ENCODE measurements around the gene COMT.

DNA sequence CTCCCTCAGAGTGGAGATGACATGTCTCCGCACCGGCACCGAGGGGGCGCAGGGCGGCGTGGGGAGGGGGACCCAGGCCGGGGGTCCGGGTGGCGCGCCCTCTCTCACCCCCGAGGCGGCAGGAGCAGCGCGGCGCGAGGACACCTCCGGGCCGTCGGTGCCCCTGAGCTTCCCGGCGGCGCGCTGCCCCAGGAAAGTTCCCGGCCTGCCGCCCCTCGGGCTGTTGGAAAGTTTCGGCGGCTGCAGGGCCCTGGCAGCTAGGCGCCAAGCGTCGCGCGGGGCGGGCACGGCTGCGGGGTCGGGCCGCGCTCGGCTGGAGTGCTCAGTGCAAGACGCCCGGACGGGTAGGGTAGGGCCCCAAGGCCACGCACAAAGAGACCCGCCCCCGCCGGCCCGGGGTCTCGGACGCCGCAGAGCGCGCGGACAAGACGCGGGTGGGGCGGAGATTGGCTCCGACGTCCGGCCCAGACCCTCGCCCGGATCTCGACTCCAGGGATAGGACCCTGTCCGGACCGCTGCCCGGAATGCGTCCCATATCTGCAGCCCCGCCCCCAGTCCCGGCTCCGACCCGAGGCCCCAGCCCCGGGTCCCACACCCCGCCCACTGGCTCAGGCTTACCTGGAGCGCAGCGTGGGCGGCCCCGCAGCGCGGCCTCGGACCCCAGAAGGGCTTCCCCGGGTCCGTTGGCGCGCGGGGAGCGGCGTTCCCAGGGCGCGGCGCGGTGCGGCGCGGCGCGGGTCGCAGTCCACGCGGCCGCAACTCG lies 74.6 kb downstream of the COMT start:
- TF ChIP-seq, protein P1, sequence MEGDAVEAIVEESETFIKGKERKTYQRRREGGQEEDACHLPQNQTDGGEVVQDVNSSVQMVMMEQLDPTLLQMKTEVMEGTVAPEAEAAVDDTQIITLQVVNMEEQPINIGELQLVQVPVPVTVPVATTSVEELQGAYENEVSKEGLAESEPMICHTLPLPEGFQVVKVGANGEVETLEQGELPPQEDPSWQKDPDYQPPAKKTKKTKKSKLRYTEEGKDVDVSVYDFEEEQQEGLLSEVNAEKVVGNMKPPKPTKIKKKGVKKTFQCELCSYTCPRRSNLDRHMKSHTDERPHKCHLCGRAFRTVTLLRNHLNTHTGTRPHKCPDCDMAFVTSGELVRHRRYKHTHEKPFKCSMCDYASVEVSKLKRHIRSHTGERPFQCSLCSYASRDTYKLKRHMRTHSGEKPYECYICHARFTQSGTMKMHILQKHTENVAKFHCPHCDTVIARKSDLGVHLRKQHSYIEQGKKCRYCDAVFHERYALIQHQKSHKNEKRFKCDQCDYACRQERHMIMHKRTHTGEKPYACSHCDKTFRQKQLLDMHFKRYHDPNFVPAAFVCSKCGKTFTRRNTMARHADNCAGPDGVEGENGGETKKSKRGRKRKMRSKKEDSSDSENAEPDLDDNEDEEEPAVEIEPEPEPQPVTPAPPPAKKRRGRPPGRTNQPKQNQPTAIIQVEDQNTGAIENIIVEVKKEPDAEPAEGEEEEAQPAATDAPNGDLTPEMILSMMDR (IDR thresholded peaks at IDR 0.05), result no peak
- no peak for TF ChIP-seq POLR2A (IDR thresholded peaks at IDR 0.05)
